H9 (cell line): Measurements from ENCODE around the gene DERA. TPM values are rescaled to one million over a fixed set of nuclear protein-coding genes. Genes with fewer than 3 reads are reported as not detected.

ENCODE experiments used
- DNase-seq: peaks from one replicate; pipeline ENCODE4 v3.0.0-alpha.2; 2017
- H2AFZ ChIP-seq: one replicate; pipeline ENCODE4 v1.6.1; 2013; ENCODE audit warnings: mild to moderate bottlenecking, low read length, control low read depth, moderate library complexity
- H2AK5ac ChIP-seq: 2 replicates; pipeline ENCODE4 v1.6.1; 2013; ENCODE audit warnings: low read length, control low read depth, mixed read lengths; ENCODE audit not compliant: insufficient read length
- H2BK120ac ChIP-seq: one replicate; pipeline ENCODE4 v1.6.1; 2013; ENCODE audit warnings: low read depth, mild to moderate bottlenecking, low read length, control low read depth, inconsistent platforms; ENCODE audit not compliant: poor library complexity, severe bottlenecking
- H2BK12ac ChIP-seq: 2 replicates; pipeline ENCODE4 v1.6.1; 2013; ENCODE audit warnings: low read length, control low read depth, mixed read lengths, low read depth; ENCODE audit not compliant: insufficient read length
- H2BK15ac ChIP-seq: 2 replicates; pipeline ENCODE4 v1.6.1; 2013; ENCODE audit warnings: low read depth, low read length, control low read depth
- H2BK20ac ChIP-seq: one replicate; pipeline ENCODE4 v1.6.1; 2013; ENCODE audit warnings: low read depth, mild to moderate bottlenecking, low read length, control low read depth, inconsistent platforms; ENCODE audit not compliant: poor library complexity, severe bottlenecking
- H2BK5ac ChIP-seq: 2 replicates; pipeline ENCODE4 v1.6.1; 2013; ENCODE audit warnings: low read length, control low read depth, mixed read lengths; ENCODE audit not compliant: insufficient read length
- H3K14ac ChIP-seq: 2 replicates; pipeline ENCODE4 v1.6.1; 2013; ENCODE audit warnings: low read length, control low read depth; ENCODE audit not compliant: insufficient read depth
- H3K18ac ChIP-seq: 2 replicates; pipeline ENCODE4 v1.6.1; 2013; ENCODE audit warnings: low read depth, mild to moderate bottlenecking, mixed read lengths, low read length, control low read depth; ENCODE audit not compliant: insufficient read length
- H3K23ac ChIP-seq: 2 replicates; pipeline ENCODE4 v1.6.1; 2013; ENCODE audit warnings: low read length, control low read depth, mixed read lengths, low read depth; ENCODE audit not compliant: insufficient read length
- H3K23me2 ChIP-seq: 2 replicates; pipeline ENCODE4 v1.6.1; 2013; ENCODE audit warnings: low read depth, mild to moderate bottlenecking, mixed read lengths, low read length, control low read depth; ENCODE audit not compliant: insufficient read length, poor library complexity, severe bottlenecking
- H3K27ac ChIP-seq: 2 replicates; pipeline ENCODE4 v1.5.1; 2013; ENCODE audit warnings: low read length, control low read depth, mixed read lengths, low read depth; ENCODE audit not compliant: insufficient read length
- H3K27me3 ChIP-seq: 2 replicates; pipeline ENCODE4 v1.6.1; 2013; ENCODE audit warnings: low read length, control low read depth, inconsistent platforms; ENCODE audit not compliant: insufficient read depth
- H3K4ac ChIP-seq: 2 replicates; pipeline ENCODE4 v1.6.1; 2013; ENCODE audit warnings: low read depth, mild to moderate bottlenecking, control low read depth, inconsistent platforms, low read length, moderate library complexity
- H3K4me1 ChIP-seq: 2 replicates; pipeline ENCODE4 v1.6.1; 2013; ENCODE audit warnings: low read length, control low read depth, inconsistent platforms; ENCODE audit not compliant: insufficient read depth
- H3K4me2 ChIP-seq: 2 replicates; pipeline ENCODE4 v1.6.1; 2013; ENCODE audit warnings: low read length, control low read depth, mixed read lengths; ENCODE audit not compliant: insufficient read length, insufficient read depth
- H3K56ac ChIP-seq: 2 replicates; pipeline ENCODE4 v1.6.1; 2013; ENCODE audit warnings: low read depth, mild to moderate bottlenecking, mixed read lengths, low read length, control low read depth; ENCODE audit not compliant: insufficient read length
- H3K79me1 ChIP-seq: 2 replicates; pipeline ENCODE4 v1.6.1; 2013; ENCODE audit warnings: low read depth, mild to moderate bottlenecking, moderate library complexity, low read length, control low read depth, inconsistent platforms; ENCODE audit not compliant: insufficient read depth, poor library complexity, severe bottlenecking
- H3K79me2 ChIP-seq: 2 replicates; pipeline ENCODE4 v1.6.1; 2013; ENCODE audit warnings: low read length, control low read depth, inconsistent platforms; ENCODE audit not compliant: insufficient read depth
- H3K9ac ChIP-seq: 2 replicates; pipeline ENCODE4 v1.6.1; 2013; ENCODE audit warnings: low read length, control low read depth, mixed read lengths; ENCODE audit not compliant: insufficient read length; ENCODE audit errors: extremely low read depth
- H3K9me3 ChIP-seq: one replicate; pipeline ENCODE4 v1.6.1; 2013; ENCODE audit warnings: low read depth, low read length, inconsistent platforms; ENCODE audit not compliant: control insufficient read depth
- H3T11ph ChIP-seq: one replicate; pipeline ENCODE4 v1.6.1; 2013; ENCODE audit warnings: mild to moderate bottlenecking, low read length, control low read depth, inconsistent platforms
- H4K20me1 ChIP-seq: one replicate; pipeline ENCODE4 v1.6.1; 2013; ENCODE audit not compliant: control insufficient read depth, insufficient read length, insufficient read depth
- H4K5ac ChIP-seq: 2 replicates; pipeline ENCODE4 v1.6.1; 2013; ENCODE audit warnings: low read depth, mild to moderate bottlenecking, mixed read lengths, low read length, control low read depth; ENCODE audit not compliant: insufficient read length
- H4K8ac ChIP-seq: replicated peaks from 2 replicates; pipeline ENCODE4 v1.6.1; 2013; ENCODE audit warnings: low read length, control low read depth, mixed read lengths, low read depth; ENCODE audit not compliant: insufficient read length
- H4K91ac ChIP-seq: 2 replicates; pipeline ENCODE4 v1.6.1; 2013; ENCODE audit warnings: low read depth, mild to moderate bottlenecking, moderate library complexity, mixed read lengths, low read length, control low read depth; ENCODE audit not compliant: insufficient read length
- H3K27ac Mint-ChIP-seq, 3 experiments: 2 replicates in 2 of 3; 3 replicates in 1 of 3; pipeline ENCODE4 v1.8.0; 2020 to 2021; ENCODE audit warnings: mixed read lengths in 3 of 3, mild to moderate bottlenecking in 1 of 3, moderate library complexity in 1 of 3
- H3K27me3 Mint-ChIP-seq: 2 replicates; pipeline ENCODE4 v1.8.0; 2021; ENCODE audit warnings: low read depth, mild to moderate bottlenecking, moderate library complexity, mixed read lengths
- H3K36me3 Mint-ChIP-seq, 3 experiments: 2 replicates in 2 of 3; 3 replicates in 1 of 3; pipeline ENCODE4 v1.8.0; 2020 to 2021; ENCODE audit warnings: low read depth in 3 of 3, mixed read lengths in 3 of 3; ENCODE audit not compliant: insufficient read depth in 1 of 3
- H3K4me1 Mint-ChIP-seq, 2 experiments: 2 replicates each; pipeline ENCODE4 v1.8.0; 2020; ENCODE audit warnings: mixed read lengths in 2 of 2
- H3K4me3 Mint-ChIP-seq, 2 experiments: 2 replicates in 1 of 2; 3 replicates in 1 of 2; pipeline ENCODE4 v1.8.0; 2020 to 2021; ENCODE audit warnings: mild to moderate bottlenecking in 2 of 2, mixed read lengths in 2 of 2, moderate library complexity in 1 of 2
- H3K9me3 Mint-ChIP-seq, 2 experiments: 2 replicates in 1 of 2; 3 replicates in 1 of 2; pipeline ENCODE4 v1.8.0; 2020; ENCODE audit warnings: mild to moderate bottlenecking in 2 of 2, mixed read lengths in 2 of 2, moderate library complexity in 1 of 2
- CTCF ChIP-seq: fragments of 200-600 bp; sonication (generic); conservative IDR thresholded peaks from 3 replicates; pipeline ENCODE4 v1.8.0; 2021; ENCODE audit warnings: antibody characterized with exemption, mild to moderate bottlenecking
- WGBS: extraction: QIAGEN DNeasy Blood & Tissue Kit; methylation state at CpG from one replicate; pipeline ENCODE4 v1.1.7; 2013; ENCODE audit warnings: missing lambda C conversion rate, low lambda C conversion rate, mixed read lengths; ENCODE audit not compliant: insufficient read length; ENCODE audit errors: extremely low coverage; 5-methylcytosine and 5-hydroxymethylcytosine counted together
- total RNA-seq: library from RNA; stranded (reverse); gene quantifications from 2 replicates; pipeline ENCODE4 v1.2.1, GENCODE V29; 2021

The DERA gene
- total RNA-seq, 1 experiment from 2014 or later, result 20.9 TPM

- H3K36me3 Mint-ChIP-seq, result no peaks in the 10 kb centered on the region
- Histone ChIP-seq H3K56ac (no peak overlapping the region), H3K27me3 (no peaks in the 10 kb centered on the region), H3K14ac (no peak overlapping the region; the same call in 1 of the 2 replicates), H3K27ac (no peak overlapping the region), H3K18ac (no peak overlapping the region), H3K79me2 (no peaks in the 10 kb centered on the region), H4K8ac (no peak overlapping the region), H2BK15ac (no peak overlapping the region), H3T11ph (no peak overlapping the region), H4K5ac (no peak overlapping the region), H3K23ac (no peak overlapping the region), H2BK5ac (no peak overlapping the region), H3K79me1 (no peaks in the 10 kb centered on the region), H3K4me1 (peaks cover 2% of the 10 kb centered on the region; the same call in 1 of the 2 replicates), H2BK20ac (no peak overlapping the region), H3K4ac (no peak overlapping the region), H3K4me2 (no peak overlapping the region), H4K20me1 (no peaks in the 10 kb centered on the region), H2BK12ac (no peak overlapping the region), H2AK5ac (no peak overlapping the region), H3K23me2 (no peaks in the 10 kb centered on the region), H2BK120ac (no peak overlapping the region), H3K9me3 (no peaks in the 10 kb centered on the region), H2AFZ (no peak overlapping the region), H3K9ac (no peak overlapping the region), H4K91ac (no peak overlapping the region)
- H3K27me3 Mint-ChIP-seq, result no peaks in the 10 kb centered on the region
- WGBS, result no CpG with 5 or more reads among the region's 1 CpG
- H3K27ac Mint-ChIP-seq, result peak overlapping the region in 2 of 3 experiments; percentile 0 to 20; a peak in 1 of 7 replicates
- no peak overlapping the region for H3K4me3 Mint-ChIP-seq
- no peaks in the 10 kb centered on the region for H3K9me3 Mint-ChIP-seq
- DNase-seq, result no peak
- TF ChIP-seq CTCF, result no peak
- peaks cover 20 to 27% of the 10 kb centered on the region in 2 experiments for H3K4me1 Mint-ChIP-seq
These were observed 48.3 kb upstream of the DERA start for GRCh38 chr12:15862840-15863239.
